ENCODE data around the gene MMS19.
"Not testable (repeated sequence)": the region's sequence is repeated elsewhere in the genome, so short reads cannot be mapped to it uniquely, and the experiment has no call there.

The MMS19 gene

GRCh38 chr10:97502916-97503315, 4.7 kb upstream of the MMS19 start:
- DNase-seq, result no peak

GRCh38 chr10:97500297-97500575, 2.0 kb upstream of the MMS19 start:
- no peak for DNase-seq

- DNase-seq, result no peak
Measured at GRCh38 chr10:97499561-97500296, 1.5 kb upstream of the MMS19 start.

- no peak for DNase-seq
Measured at GRCh38 chr10:97498841-97499560, 779 bp upstream of the MMS19 start, which contains the start of gene UBTD1. Gene UBTD1 (plus strand): TSS chr10:97498924. CDS start chr10:97499204, 280 bp downstream.

GRCh38 chr10:97497572-97498075, 598 bp downstream of the MMS19 start:
- peak; percentile 33 for DNase-seq

GRCh38 chr10:97494863-97495506, 3.2 kb downstream of the MMS19 start:
- DNase-seq, result no peak

GRCh38 chr10:97494151-97494550, 4.1 kb downstream of the MMS19 start:
- DNase-seq, result no peak

GRCh38 chr10:97490592-97490991, 7.6 kb downstream of the MMS19 start:
- DNase-seq, result no peak

- no peak for DNase-seq
Measured at GRCh38 chr10:97485647-97486281, 12.5 kb downstream of the MMS19 start.

GRCh38 chr10:97483921-97484320, 14.3 kb downstream of the MMS19 start:
- DNase-seq, result no peak

- DNase-seq, result no peak
Measured at GRCh38 chr10:97483506-97483905, 14.7 kb downstream of the MMS19 start.

GRCh38 chr10:97482381-97482780, 15.8 kb downstream of the MMS19 start:
- DNase-seq, result no peak

- no peak for DNase-seq
Measured at GRCh38 chr10:97481071-97481470, 17.2 kb downstream of the MMS19 start.

- DNase-seq, result no peak
Measured at GRCh38 chr10:97479939-97480338, 18.3 kb downstream of the MMS19 start.

- not testable (repeated sequence) for DNase-seq
Measured at GRCh38 chr10:97479410-97479809, 18.8 kb downstream of the MMS19 start.

GRCh38 chr10:97475936-97476594, 22.2 kb downstream of the MMS19 start:
- DNase-seq, result no peak

GRCh38 chr10:97474918-97475317, 23.3 kb downstream of the MMS19 start:
- no peak for DNase-seq

GRCh38 chr10:97468781-97469180, 29.4 kb downstream of the MMS19 start:
- DNase-seq, result not testable (repeated sequence)

GRCh38 chr10:97468162-97468561, 30.1 kb downstream of the MMS19 start:
- DNase-seq, result peak; percentile 67

- DNase-seq, result no peak
Measured at GRCh38 chr10:97466755-97467154, 31.5 kb downstream of the MMS19 start.

GRCh38 chr10:97465982-97466381, 32.2 kb downstream of the MMS19 start:
- no peak for DNase-seq

- no peak for DNase-seq
Measured at GRCh38 chr10:97464226-97464625, 34.0 kb downstream of the MMS19 start.
